GM21526 (cell line): Measurements from ENCODE around the gene RNF114.
"Not testable (repeated sequence)": the region's sequence is repeated elsewhere in the genome, so short reads cannot be mapped to it uniquely, and the experiment has no call there.

Experiments used
- ATAC-seq: cut with Tn5 transposase; IDR thresholded peaks from one replicate; pipeline ENCODE4 v1.9.1; 2021; ENCODE audit warnings: moderate library complexity; ENCODE audit not compliant: unreplicated experiment, low FRiP score

Gene RNF114

GRCh38 chr20:49983123-49983847 is 47.1 kb downstream of the RNF114 start:
- no peak for ATAC-seq

- no peak for ATAC-seq
These were observed 47.7 kb downstream of the RNF114 start for GRCh38 chr20:49983848-49984408.

- no peak for ATAC-seq
These were observed 48.4 kb downstream of the RNF114 start for GRCh38 chr20:49984426-49985153.

- ATAC-seq: no peak
These were observed 49.0 kb downstream of the RNF114 start for GRCh38 chr20:49985157-49985556.

- no peak for ATAC-seq
These were observed 49.4 kb downstream of the RNF114 start for GRCh38 chr20:49985617-49986016.

- no peak for ATAC-seq
These were observed 49.9 kb downstream of the RNF114 start for GRCh38 chr20:49986049-49986448.

GRCh38 chr20:49987015-49987867 is 51.0 kb downstream of the RNF114 start:
- ATAC-seq: no peak

- no peak for ATAC-seq
These were observed 51.9 kb downstream of the RNF114 start for GRCh38 chr20:49987868-49988690.

GRCh38 chr20:49989234-49990065 is 53.3 kb downstream of the RNF114 start:
- no peak for ATAC-seq

GRCh38 chr20:49990271-49990720 is 54.1 kb downstream of the RNF114 start:
- ATAC-seq: no peak

GRCh38 chr20:49993301-49993751 is 57.1 kb downstream of the RNF114 start:
- ATAC-seq: no peak

GRCh38 chr20:49995586-49995985 is 59.4 kb downstream of the RNF114 start:
- no peak for ATAC-seq

- ATAC-seq: not testable (repeated sequence)
These were observed 62.4 kb downstream of the RNF114 start for GRCh38 chr20:49998478-49999188.

- ATAC-seq: no peak
These were observed 63.1 kb downstream of the RNF114 start for GRCh38 chr20:49999329-49999728.

- ATAC-seq: not testable (repeated sequence)
These were observed 64.5 kb downstream of the RNF114 start for GRCh38 chr20:50000548-50001222.

GRCh38 chr20:50001784-50002311 is 65.7 kb downstream of the RNF114 start:
- ATAC-seq: no peak

GRCh38 chr20:50003253-50003656 is 67.1 kb downstream of the RNF114 start:
- ATAC-seq: no peak
